Fibroblast of lung (primary cell): ENCODE measurements around the gene SAP30BP. TPM values are rescaled to one million over a fixed set of nuclear protein-coding genes. Genes with fewer than 3 reads are reported as not detected.

Experiments used
- DNase-seq, 2 donors: peaks; one replicate each; pipeline versions ENCODE4 v3.0.0 to v3.0.0-alpha.2; 2010; ENCODE audit warnings: low read depth in 2 of 2
- H2AFZ ChIP-seq: 2 replicates; pipeline ENCODE4 v1.5.1; 2012; ENCODE audit warnings: low read length, control low read depth, inconsistent platforms
- H3K27ac ChIP-seq: 2 replicates; pipeline ENCODE4 v1.5.1; 2011; ENCODE audit warnings: low read length, control low read depth; ENCODE audit not compliant: insufficient read depth
- H3K27me3 ChIP-seq: 2 replicates; pipeline ENCODE4 v1.5.1; 2011; ENCODE audit warnings: mild to moderate bottlenecking, low read length; ENCODE audit not compliant: control insufficient read depth, insufficient read depth
- H3K36me3 ChIP-seq: 2 replicates; pipeline ENCODE4 v1.5.1; 2011; ENCODE audit warnings: low read length; ENCODE audit not compliant: control insufficient read depth, insufficient read depth
- H3K4me1 ChIP-seq: 2 replicates; pipeline ENCODE4 v1.5.1; 2011; ENCODE audit warnings: low read length; ENCODE audit not compliant: control insufficient read depth, insufficient read depth; ENCODE audit errors: extremely low read depth
- H3K4me2 ChIP-seq: 2 replicates; pipeline ENCODE4 v1.5.1; 2011; ENCODE audit warnings: low read length, control low read depth; ENCODE audit not compliant: insufficient read depth; ENCODE audit errors: extremely low read depth
- H3K4me3 ChIP-seq, 4 experiments: fragments of 200-600 bp in 1 of 4; sonication (generic) in 1 of 4; replicated peaks in 1 of 4; 2 replicates each; pipeline ENCODE4 v1.5.1; 2011 to 2016; ENCODE audit warnings: low read length in 4 of 4, low read depth in 3 of 4, mild to moderate bottlenecking in 3 of 4, control low read depth in 2 of 4, inconsistent platforms in 1 of 4, mixed read lengths in 1 of 4; ENCODE audit not compliant: insufficient read depth in 1 of 4; ENCODE audit errors: control extremely low read depth in 1 of 4
- H3K79me2 ChIP-seq: 2 replicates; pipeline ENCODE4 v1.5.1; 2012; ENCODE audit warnings: mild to moderate bottlenecking, low read length, inconsistent platforms; ENCODE audit not compliant: control insufficient read depth, insufficient read depth
- H3K9ac ChIP-seq: 2 replicates; pipeline ENCODE4 v1.5.1; 2011; ENCODE audit warnings: mild to moderate bottlenecking, low read length, control low read depth; ENCODE audit not compliant: insufficient read depth
- H3K9me3 ChIP-seq: 2 replicates; pipeline ENCODE4 v1.5.1; 2012; ENCODE audit warnings: low read depth, low read length; ENCODE audit not compliant: control insufficient read depth, insufficient read depth
- H4K20me1 ChIP-seq: 2 replicates; pipeline ENCODE4 v1.5.1; 2011; ENCODE audit warnings: low read length; ENCODE audit not compliant: control insufficient read depth, insufficient read depth; ENCODE audit errors: extremely low read depth
- CTCF ChIP-seq, 2 donors: IDR thresholded peaks in 1 of 2; conservative IDR thresholded peaks in 1 of 2; 1 replicate in 1 of 2; 2 replicates in 1 of 2; pipeline ENCODE4 v1.5.1; 2011 to 2012; ENCODE audit warnings: low read length in 2 of 2, control low read depth in 1 of 2, inconsistent platforms in 1 of 2, low read depth in 1 of 2, mild to moderate bottlenecking in 1 of 2
- EZH2 ChIP-seq: IDR thresholded peaks from 2 replicates; pipeline ENCODE4 v1.5.1; 2012; ENCODE audit warnings: low read length, control low read depth, mild to moderate bottlenecking; ENCODE audit errors: missing control alignments
- polyA plus RNA-seq, 2 donors: library from polyadenylated mRNA; depleted of rRNA in 1 of 2; stranded (reverse) in 1 of 2; unstranded in 1 of 2; fragments of >200 nt; gene quantifications; 2 replicates each; pipeline ENCODE4 v1.2.1, GENCODE V29; 2011 to 2012; ENCODE audit warnings: missing spikeins in 1 of 2
- total RNA-seq: library from RNA; depleted of rRNA; stranded (reverse); fragments of >200 nt; gene quantifications from 2 replicates; pipeline ENCODE4 v1.2.1, GENCODE V29; 2014

Gene SAP30BP
- total and polyA plus RNA-seq, 2 donors (not counting 1 experiment from before 2014, with no cell fraction given), result 43.9 to 61.0 TPM

DNA sequence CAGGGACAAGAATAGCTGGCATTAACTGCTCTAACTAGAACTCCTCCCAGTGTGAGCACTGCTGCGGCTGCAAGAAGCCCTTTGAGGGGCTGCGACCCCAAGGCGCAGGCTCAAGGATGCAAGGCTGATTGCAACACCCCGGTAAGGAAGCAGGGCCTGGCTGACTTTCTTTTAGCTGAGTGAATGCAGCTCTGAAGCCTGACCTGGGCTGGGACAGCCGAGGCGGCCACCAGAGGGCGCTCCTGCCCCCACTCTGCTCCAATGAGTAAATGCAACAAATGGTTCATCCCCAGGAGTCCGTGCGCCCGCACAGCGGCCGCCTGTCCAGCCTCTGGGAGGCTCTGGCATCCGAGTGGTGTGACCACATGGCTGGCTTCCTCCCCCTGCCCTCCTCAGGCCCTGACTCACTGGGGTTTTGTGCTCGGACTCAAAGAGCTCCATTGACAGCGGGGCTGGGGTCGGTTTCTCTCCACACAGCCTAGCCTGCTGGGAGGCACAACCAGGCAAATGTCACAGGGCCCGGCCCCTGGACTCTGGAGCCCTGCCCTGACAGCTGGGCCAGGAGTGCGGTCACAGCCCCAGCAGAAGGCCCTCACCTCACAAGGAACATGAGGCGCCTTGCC, 34.2 kb upstream of the SAP30BP start, which contains the start of gene SMIM5:
Gene SMIM5 (plus strand): TSS at position 572 of the 623 bp plus-strand sequence. CDS start 6,768 bp downstream, outside the sequence.
- no peaks in the 10 kb centered on the region for H3K79me2 ChIP-seq
- peak within 1 kb of the TSS; percentile 20 for H3K9ac ChIP-seq
- no peaks in the 10 kb centered on the region for H4K20me1 ChIP-seq
- H3K36me3 ChIP-seq, result no peaks in the 10 kb centered on the region
- DNase-seq, result peak; percentile 79 to 84
- no peaks in the 10 kb centered on the region for H3K9me3 ChIP-seq
- H3K4me2 ChIP-seq, result peak within 1 kb of the TSS; percentile 40
- TF ChIP-seq CTCF (conservative IDR thresholded peaks at IDR 0.05 in 1 of 2, IDR thresholded peaks at IDR 0.05 in 1 of 2; ENCODE audit: low read depth in 1 of 2, low read length in 2 of 2), result peak; percentile 81 to 92
- TF ChIP-seq EZH2, result no peak
- H3K4me1 ChIP-seq, result peaks cover 14% of the 10 kb centered on the region
- H2AFZ ChIP-seq, result peak within 1 kb of the TSS; percentile 1
- no peaks in the 10 kb centered on the region for H3K27me3 ChIP-seq
- peak within 1 kb of the TSS; percentile 73 for H3K27ac ChIP-seq
- no peak within 1 kb of the TSS for H3K4me3 ChIP-seq

GRCh38 chr17:75633486-75634375, 33.4 kb upstream of the SAP30BP start:
- Histone ChIP-seq H4K20me1 (no peaks in the 10 kb centered on the region), H3K27ac (peak overlapping the region; percentile 73), H3K36me3 (no peaks in the 10 kb centered on the region), H3K4me1 (peaks cover 14% of the 10 kb centered on the region), H3K27me3 (no peaks in the 10 kb centered on the region), H3K79me2 (no peaks in the 10 kb centered on the region), H3K9me3 (no peaks in the 10 kb centered on the region), H3K4me3 (no peak overlapping the region), H3K9ac (peak overlapping the region; percentile 20), H2AFZ (peak overlapping the region; percentile 1), H3K4me2 (peak overlapping the region; percentile 40)
- no peak for TF ChIP-seq EZH2
- peak; percentile 58 to 74 for TF ChIP-seq CTCF (conservative IDR thresholded peaks at IDR 0.05 in 1 of 2, IDR thresholded peaks at IDR 0.05 in 1 of 2; ENCODE audit: low read depth in 1 of 2, low read length in 2 of 2)
- peak; percentile 85 to 87 for DNase-seq

- Histone ChIP-seq H3K4me1 (peaks cover 14% of the 10 kb centered on the region), H3K79me2 (no peaks in the 10 kb centered on the region), H3K27ac (peak overlapping the region; percentile 73), H3K27me3 (no peaks in the 10 kb centered on the region), H2AFZ (no peak overlapping the region), H3K4me2 (peak overlapping the region; percentile 40), H3K9me3 (no peaks in the 10 kb centered on the region), H3K36me3 (no peaks in the 10 kb centered on the region), H3K9ac (no peak overlapping the region), H4K20me1 (no peaks in the 10 kb centered on the region), H3K4me3 (no peak overlapping the region)
- no peak for DNase-seq
- TF ChIP-seq EZH2, result no peak
- no peak for TF ChIP-seq CTCF (conservative IDR thresholded peaks at IDR 0.05 in 1 of 2, IDR thresholded peaks at IDR 0.05 in 1 of 2; ENCODE audit: low read depth in 1 of 2, low read length in 2 of 2)
Observed at GRCh38 chr17:75634376-75634740, 32.8 kb upstream of the SAP30BP start.
